ENCODE data around the gene RABGGTA.
A peak's percentile ranks its signal among the peaks of the same experiment; 100 is the strongest.
"Not testable (repeated sequence)": the region's sequence is repeated elsewhere in the genome, so short reads cannot be mapped to it uniquely, and the experiment has no call there.

RABGGTA gene

GRCh38 chr14:24254630-24255392 lies 16.6 kb downstream of the RABGGTA start:
- Histone ChIP-seq H3K27ac (ENCODE audit: low read depth, low read length) (no peak overlapping the region), H3K36me3 (ENCODE audit: control insufficient read depth in 5 of 5, insufficient read depth in 5 of 5, low read length in 5 of 5) (peaks cover 0 to 21% (median 6%) of the 10 kb centered on the region in 5 donors)

GRCh38 chr14:24253936-24254335 lies 17.5 kb downstream of the RABGGTA start:
- Histone ChIP-seq H3K9me3 (ENCODE audit: control insufficient read depth in 5 of 5, low read length in 5 of 5) (no peaks in the 10 kb centered on the region), H3K27me3 (ENCODE audit: control insufficient read depth in 5 of 5, insufficient read depth in 4 of 5, low read length in 5 of 5) (no peaks in the 10 kb centered on the region), H3K9ac (ENCODE audit: low read length in 5 of 5) (peak overlapping the region in 1 of 5 donors; percentile 21), H3K36me3 (ENCODE audit: control insufficient read depth in 5 of 5, insufficient read depth in 5 of 5, low read length in 5 of 5) (peaks cover 0 to 25% (median 6%) of the 10 kb centered on the region in 5 donors), H3K4me3 (ENCODE audit: low read depth in 1 of 5, low read length in 5 of 5) (no peak overlapping the region), H3K4me1 (ENCODE audit: control insufficient read depth in 5 of 5, insufficient read depth in 5 of 5, low read length in 5 of 5) (peaks cover 1 to 41% (median 31%) of the 10 kb centered on the region in 5 donors), H3K27ac (ENCODE audit: low read depth, low read length) (no peak overlapping the region)

More at GRCh38 chr14:24254630-24255392, 16.6 kb downstream of the RABGGTA start:
- peaks cover 1 to 48% (median 37%) of the 10 kb centered on the region in 5 donors for H3K4me1 ChIP-seq (ENCODE audit: control insufficient read depth in 5 of 5, insufficient read depth in 5 of 5, low read length in 5 of 5)
- H3K9ac ChIP-seq (ENCODE audit: low read length in 5 of 5): no peak overlapping the region
- H3K4me3 ChIP-seq (ENCODE audit: low read depth in 1 of 5, low read length in 5 of 5): no peak overlapping the region
- H3K9me3 ChIP-seq (ENCODE audit: control insufficient read depth in 5 of 5, low read length in 5 of 5): no peaks in the 10 kb centered on the region
- H3K27me3 ChIP-seq (ENCODE audit: control insufficient read depth in 5 of 5, insufficient read depth in 4 of 5, low read length in 5 of 5): no peaks in the 10 kb centered on the region

GRCh38 chr14:24252289-24253124 lies 18.9 kb downstream of the RABGGTA start:
- H3K4me1 ChIP-seq (ENCODE audit: control insufficient read depth in 5 of 5, insufficient read depth in 5 of 5, low read length in 5 of 5): peaks cover 1 to 35% (median 26%) of the 10 kb centered on the region in 5 donors
- H3K27ac ChIP-seq (ENCODE audit: low read depth, low read length): no peak overlapping the region
- H3K9me3 ChIP-seq (ENCODE audit: control insufficient read depth in 5 of 5, low read length in 5 of 5): no peaks in the 10 kb centered on the region
- H3K27me3 ChIP-seq (ENCODE audit: control insufficient read depth in 5 of 5, insufficient read depth in 4 of 5, low read length in 5 of 5): no peaks in the 10 kb centered on the region
- peak overlapping the region in 2 of 5 donors; percentile 7 to 45 for H3K9ac ChIP-seq (ENCODE audit: low read length in 5 of 5)
- no peak overlapping the region for H3K4me3 ChIP-seq (ENCODE audit: low read depth in 1 of 5, low read length in 5 of 5)
- peaks cover 0 to 26% (median 6%) of the 10 kb centered on the region in 5 donors for H3K36me3 ChIP-seq (ENCODE audit: control insufficient read depth in 5 of 5, insufficient read depth in 5 of 5, low read length in 5 of 5)

GRCh38 chr14:24251880-24252288 lies 19.5 kb downstream of the RABGGTA start:
- no peak overlapping the region for H3K4me3 ChIP-seq (ENCODE audit: low read depth in 1 of 5, low read length in 5 of 5)
- no peaks in the 10 kb centered on the region for H3K9me3 ChIP-seq (ENCODE audit: control insufficient read depth in 5 of 5, low read length in 5 of 5)
- peaks cover 1 to 29% (median 22%) of the 10 kb centered on the region in 5 donors for H3K4me1 ChIP-seq (ENCODE audit: control insufficient read depth in 5 of 5, insufficient read depth in 5 of 5, low read length in 5 of 5)
- H3K9ac ChIP-seq (ENCODE audit: low read length in 5 of 5): peak overlapping the region in 2 of 5 donors; percentile 7 to 45
- no peaks in the 10 kb centered on the region for H3K27me3 ChIP-seq (ENCODE audit: control insufficient read depth in 5 of 5, insufficient read depth in 4 of 5, low read length in 5 of 5)
- H3K36me3 ChIP-seq (ENCODE audit: control insufficient read depth in 5 of 5, insufficient read depth in 5 of 5, low read length in 5 of 5): peaks cover 0 to 26% (median 6%) of the 10 kb centered on the region in 5 donors
- no peak overlapping the region for H3K27ac ChIP-seq (ENCODE audit: low read depth, low read length)

GRCh38 chr14:24250354-24250753 lies 21.0 kb downstream of the RABGGTA start:
- Histone ChIP-seq H3K36me3 (ENCODE audit: control insufficient read depth in 5 of 5, insufficient read depth in 5 of 5, low read length in 5 of 5) (peaks cover 0 to 23% (median 6%) of the 10 kb centered on the region in 5 donors), H3K27ac (ENCODE audit: low read depth, low read length) (no peak overlapping the region), H3K4me3 (ENCODE audit: low read depth in 1 of 5, low read length in 5 of 5) (no peak overlapping the region), H3K4me1 (ENCODE audit: control insufficient read depth in 5 of 5, insufficient read depth in 5 of 5, low read length in 5 of 5) (peaks cover 0 to 14% (median 7%) of the 10 kb centered on the region in 5 donors), H3K9ac (ENCODE audit: low read length in 5 of 5) (no peak overlapping the region), H3K9me3 (ENCODE audit: control insufficient read depth in 5 of 5, low read length in 5 of 5) (no peaks in the 10 kb centered on the region), H3K27me3 (ENCODE audit: control insufficient read depth in 5 of 5, insufficient read depth in 4 of 5, low read length in 5 of 5) (no peaks in the 10 kb centered on the region)

GRCh38 chr14:24249230-24250021 lies 22.0 kb downstream of the RABGGTA start:
- peaks cover 0 to 6% (median 0%) of the 10 kb centered on the region in 5 donors for H3K4me1 ChIP-seq (ENCODE audit: control insufficient read depth in 5 of 5, insufficient read depth in 5 of 5, low read length in 5 of 5)
- H3K9ac ChIP-seq (ENCODE audit: low read length in 5 of 5): peak overlapping the region in 1 of 5 donors; percentile 19

GRCh38 chr14:24247422-24247821 lies 24.0 kb downstream of the RABGGTA start:
- no peak overlapping the region for H3K9ac ChIP-seq (ENCODE audit: low read length in 5 of 5)
- no peak overlapping the region for H3K4me3 ChIP-seq (ENCODE audit: low read depth in 1 of 5, low read length in 5 of 5)
- no peaks in the 10 kb centered on the region for H3K27me3 ChIP-seq (ENCODE audit: control insufficient read depth in 5 of 5, insufficient read depth in 4 of 5, low read length in 5 of 5)
- peaks cover 0 to 13% (median 6%) of the 10 kb centered on the region in 5 donors for H3K4me1 ChIP-seq (ENCODE audit: control insufficient read depth in 5 of 5, insufficient read depth in 5 of 5, low read length in 5 of 5)
- no peaks in the 10 kb centered on the region for H3K9me3 ChIP-seq (ENCODE audit: control insufficient read depth in 5 of 5, low read length in 5 of 5)
- no peak overlapping the region for H3K27ac ChIP-seq (ENCODE audit: low read depth, low read length)
- H3K36me3 ChIP-seq (ENCODE audit: control insufficient read depth in 5 of 5, insufficient read depth in 5 of 5, low read length in 5 of 5): peaks cover 0 to 5% (median 0%) of the 10 kb centered on the region in 5 donors

More at GRCh38 chr14:24249230-24250021, 22.0 kb downstream of the RABGGTA start:
- Histone ChIP-seq H3K27ac (ENCODE audit: low read depth, low read length) (no peak overlapping the region), H3K27me3 (ENCODE audit: control insufficient read depth in 5 of 5, insufficient read depth in 4 of 5, low read length in 5 of 5) (no peaks in the 10 kb centered on the region), H3K4me3 (ENCODE audit: low read depth in 1 of 5, low read length in 5 of 5) (no peak overlapping the region), H3K36me3 (ENCODE audit: control insufficient read depth in 5 of 5, insufficient read depth in 5 of 5, low read length in 5 of 5) (peaks cover 0 to 14% (median 0%) of the 10 kb centered on the region in 5 donors), H3K9me3 (ENCODE audit: control insufficient read depth in 5 of 5, low read length in 5 of 5) (no peaks in the 10 kb centered on the region)

GRCh38 chr14:24246765-24247212 lies 24.6 kb downstream of the RABGGTA start:
- Histone ChIP-seq H3K36me3 (ENCODE audit: control insufficient read depth in 5 of 5, insufficient read depth in 5 of 5, low read length in 5 of 5) (peaks cover 0 to 5% (median 0%) of the 10 kb centered on the region in 5 donors), H3K27ac (ENCODE audit: low read depth, low read length) (no peak overlapping the region), H3K9ac (ENCODE audit: low read length in 5 of 5) (peak overlapping the region in 1 of 5 donors; percentile 35), H3K4me3 (ENCODE audit: low read depth in 1 of 5, low read length in 5 of 5) (no peak overlapping the region), H3K9me3 (ENCODE audit: control insufficient read depth in 5 of 5, low read length in 5 of 5) (no peaks in the 10 kb centered on the region), H3K4me1 (ENCODE audit: control insufficient read depth in 5 of 5, insufficient read depth in 5 of 5, low read length in 5 of 5) (peaks cover 0 to 12% (median 8%) of the 10 kb centered on the region in 5 donors), H3K27me3 (ENCODE audit: control insufficient read depth in 5 of 5, insufficient read depth in 4 of 5, low read length in 5 of 5) (no peaks in the 10 kb centered on the region)

GRCh38 chr14:24245350-24245749 lies 26.0 kb downstream of the RABGGTA start:
- not testable (repeated sequence) for H3K4me3 ChIP-seq (ENCODE audit: low read depth in 1 of 5, low read length in 5 of 5); H3K27ac ChIP-seq (ENCODE audit: low read depth, low read length); H3K27me3 ChIP-seq (ENCODE audit: control insufficient read depth in 5 of 5, insufficient read depth in 4 of 5, low read length in 5 of 5); H3K9me3 ChIP-seq (ENCODE audit: control insufficient read depth in 5 of 5, low read length in 5 of 5); H3K9ac ChIP-seq (ENCODE audit: low read length in 5 of 5)
- H3K4me1 ChIP-seq (ENCODE audit: control insufficient read depth in 5 of 5, insufficient read depth in 5 of 5, low read length in 5 of 5): peaks cover 0 to 27% (median 23%) of the 10 kb centered on the region in 5 donors
- peaks cover 0 to 14% (median 8%) of the 10 kb centered on the region in 5 donors for H3K36me3 ChIP-seq (ENCODE audit: control insufficient read depth in 5 of 5, insufficient read depth in 5 of 5, low read length in 5 of 5)

All from subcutaneous abdominal adipose tissue (tissue), 5 donors.